ENCODE results near the gene ZFAND4.
"Not testable (repeated sequence)": the region's sequence is repeated elsewhere in the genome, so short reads cannot be mapped to it uniquely, and the experiment has no call there.

ZFAND4 gene

GRCh38 chr10:45710200-45710796 is 37.7 kb upstream of the ZFAND4 start:
- not testable (repeated sequence) for H3K4ac ChIP-seq (ENCODE audit: low read depth, low read length); H2BK15ac ChIP-seq (replicated peaks; ENCODE audit: low read depth); H2BK120ac ChIP-seq (ENCODE audit: low read depth, low read length); H3K4me2 ChIP-seq (ENCODE audit: low read length); H4K8ac ChIP-seq (ENCODE audit: low read depth, low read length); H3K4me1 ChIP-seq (ENCODE audit: control insufficient read depth, low read depth, low read length); DNase-seq; H3K18ac ChIP-seq (ENCODE audit: low read length); H2AK5ac ChIP-seq (ENCODE audit: low read length); H3K23ac ChIP-seq (ENCODE audit: low read length); H3K27ac ChIP-seq (ENCODE audit: low read depth, low read length); H2BK5ac ChIP-seq (ENCODE audit: low read length); H3K79me2 ChIP-seq (ENCODE audit: control insufficient read depth, insufficient read depth, low read length); H3K56ac ChIP-seq (ENCODE audit: low read length); H3K36me3 ChIP-seq (ENCODE audit: control insufficient read depth, insufficient read depth, low read length); H4K5ac ChIP-seq (ENCODE audit: low read length); H3K27me3 ChIP-seq (ENCODE audit: insufficient read depth, low read length, poor library complexity); H3K79me1 ChIP-seq (ENCODE audit: low read length); H3K9ac ChIP-seq (ENCODE audit: low read length); H3K4me3 ChIP-seq (ENCODE audit: low read length)
- no CpG with 5 or more reads among the region's 3 CpGs for WGBS (ENCODE audit: extremely low coverage, insufficient coverage, low lambda C conversion rate)

DNA sequence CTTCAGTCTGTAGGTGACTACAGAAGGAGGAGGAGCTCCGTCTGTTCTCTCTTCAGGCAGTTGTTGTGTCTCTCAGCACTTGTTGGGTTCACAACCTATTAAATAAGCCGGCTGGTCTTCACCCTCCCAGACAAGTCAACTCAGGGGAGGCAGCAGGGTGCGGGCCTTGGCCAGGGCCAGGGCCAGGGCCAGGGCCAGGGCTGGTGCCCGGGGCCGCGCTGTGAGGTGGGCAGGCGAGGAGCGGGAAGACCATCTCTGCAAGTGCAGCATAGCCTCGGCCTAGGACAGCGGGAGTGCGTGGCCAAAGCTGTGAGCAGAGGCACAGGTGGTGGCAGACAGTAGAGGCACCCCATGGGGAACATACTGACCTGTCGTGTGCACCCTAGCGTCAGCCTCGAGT is 5.9 kb upstream of the ZFAND4 start:
- H3K36me3 ChIP-seq (ENCODE audit: control insufficient read depth, insufficient read depth, low read length); H2BK120ac ChIP-seq (ENCODE audit: low read depth, low read length); H3K9ac ChIP-seq (ENCODE audit: low read length); H4K8ac ChIP-seq (ENCODE audit: low read depth, low read length); H3K56ac ChIP-seq (ENCODE audit: low read length); H3K4me3 ChIP-seq (ENCODE audit: low read length); H3K27me3 ChIP-seq (ENCODE audit: insufficient read depth, low read length, poor library complexity); H3K4me1 ChIP-seq (ENCODE audit: control insufficient read depth, low read depth, low read length); H3K79me1 ChIP-seq (ENCODE audit: low read length); H3K4me2 ChIP-seq (ENCODE audit: low read length); H3K18ac ChIP-seq (ENCODE audit: low read length); H2AK5ac ChIP-seq (ENCODE audit: low read length); H3K23ac ChIP-seq (ENCODE audit: low read length); H2BK15ac ChIP-seq (replicated peaks; ENCODE audit: low read depth); H3K79me2 ChIP-seq (ENCODE audit: control insufficient read depth, insufficient read depth, low read length); H4K5ac ChIP-seq (ENCODE audit: low read length); DNase-seq; H3K4ac ChIP-seq (ENCODE audit: low read depth, low read length); H2BK5ac ChIP-seq (ENCODE audit: low read length); H3K27ac ChIP-seq (ENCODE audit: low read depth, low read length): not testable (repeated sequence)
- no CpG with 5 or more reads among the region's 14 CpGs for WGBS (ENCODE audit: extremely low coverage, insufficient coverage, low lambda C conversion rate)

DNA sequence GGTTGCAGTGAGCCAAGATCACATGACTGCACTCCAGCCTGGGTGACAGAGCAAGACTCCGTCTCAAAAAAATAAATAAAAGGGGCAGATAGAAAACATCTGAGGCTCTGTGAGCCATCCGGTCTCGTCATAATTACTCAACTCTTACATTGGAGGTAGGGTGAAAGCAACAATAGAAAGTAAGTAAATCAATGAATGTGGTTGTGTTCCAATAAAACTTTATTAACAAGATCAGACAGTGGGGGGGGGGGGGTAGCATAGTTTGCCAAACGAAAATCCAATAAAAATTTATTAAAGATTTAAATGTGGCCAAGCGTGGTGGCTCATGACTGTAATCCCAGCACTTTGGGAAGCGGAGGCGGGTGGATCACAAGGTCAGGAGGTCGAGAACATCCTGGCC is 2.8 kb upstream of the ZFAND4 start:
- no peak overlapping the region for H3K4me3 ChIP-seq (ENCODE audit: low read length)
- WGBS (ENCODE audit: extremely low coverage, insufficient coverage, low lambda C conversion rate): no CpG with 5 or more reads among the region's 8 CpGs
- H2BK120ac ChIP-seq (ENCODE audit: low read depth, low read length): no peak overlapping the region
- no peak overlapping the region for H2BK5ac ChIP-seq (ENCODE audit: low read length)
- H3K4me2 ChIP-seq (ENCODE audit: low read length): no peak overlapping the region
- no peaks in the 10 kb centered on the region for H3K27me3 ChIP-seq (ENCODE audit: insufficient read depth, low read length, poor library complexity)
- no peak overlapping the region for H3K18ac ChIP-seq (ENCODE audit: low read length)
- H3K9ac ChIP-seq (ENCODE audit: low read length): no peak overlapping the region
- H3K36me3 ChIP-seq (ENCODE audit: control insufficient read depth, insufficient read depth, low read length): no peaks in the 10 kb centered on the region
- no peak overlapping the region for H3K23ac ChIP-seq (ENCODE audit: low read length)
- no peak overlapping the region for H3K56ac ChIP-seq (ENCODE audit: low read length)
- no peak overlapping the region for H3K4ac ChIP-seq (ENCODE audit: low read depth, low read length)
- no peak for DNase-seq
- no peaks in the 10 kb centered on the region for H3K79me2 ChIP-seq (ENCODE audit: control insufficient read depth, insufficient read depth, low read length)
- no peak overlapping the region for H3K27ac ChIP-seq (ENCODE audit: low read depth, low read length)
- no peak overlapping the region for H2BK15ac ChIP-seq (replicated peaks; ENCODE audit: low read depth)
- no peaks in the 10 kb centered on the region for H3K4me1 ChIP-seq (ENCODE audit: control insufficient read depth, low read depth, low read length)
- no peak overlapping the region for H2AK5ac ChIP-seq (ENCODE audit: low read length)
- H3K79me1 ChIP-seq (ENCODE audit: low read length): no peaks in the 10 kb centered on the region
- H4K8ac ChIP-seq (ENCODE audit: low read depth, low read length): no peak overlapping the region
- no peak overlapping the region for H4K5ac ChIP-seq (ENCODE audit: low read length)

- no CpG with 5 or more reads among the region's 19 CpGs for WGBS (ENCODE audit: extremely low coverage, insufficient coverage, low lambda C conversion rate)
- no peaks in the 10 kb centered on the region for H3K36me3 ChIP-seq (ENCODE audit: control insufficient read depth, insufficient read depth, low read length)
- peak overlapping the region; percentile 28 for H3K4me2 ChIP-seq (ENCODE audit: low read length)
- no peak overlapping the region for H2BK5ac ChIP-seq (ENCODE audit: low read length)
- peak overlapping the region; percentile 34 for H3K18ac ChIP-seq (ENCODE audit: low read length)
- H3K23ac ChIP-seq (ENCODE audit: low read length): no peak overlapping the region
- peak overlapping the region; percentile 17 for H4K5ac ChIP-seq (ENCODE audit: low read length)
- H3K9ac ChIP-seq (ENCODE audit: low read length): peak overlapping the region; percentile 38
- H3K4ac ChIP-seq (ENCODE audit: low read depth, low read length): no peak overlapping the region
- no peak overlapping the region for H3K4me3 ChIP-seq (ENCODE audit: low read length)
- DNase-seq: no peak
- H2BK120ac ChIP-seq (ENCODE audit: low read depth, low read length): no peak overlapping the region
- H2BK15ac ChIP-seq (replicated peaks; ENCODE audit: low read depth): no peak overlapping the region
- H2AK5ac ChIP-seq (ENCODE audit: low read length): no peak overlapping the region
- peak overlapping the region; percentile 53 for H3K27ac ChIP-seq (ENCODE audit: low read depth, low read length)
- H3K79me2 ChIP-seq (ENCODE audit: control insufficient read depth, insufficient read depth, low read length): no peaks in the 10 kb centered on the region
- H4K8ac ChIP-seq (ENCODE audit: low read depth, low read length): no peak overlapping the region
- no peaks in the 10 kb centered on the region for H3K4me1 ChIP-seq (ENCODE audit: control insufficient read depth, low read depth, low read length)
- no peaks in the 10 kb centered on the region for H3K79me1 ChIP-seq (ENCODE audit: low read length)
- no peaks in the 10 kb centered on the region for H3K27me3 ChIP-seq (ENCODE audit: insufficient read depth, low read length, poor library complexity)
- peak overlapping the region; percentile 85 for H3K56ac ChIP-seq (ENCODE audit: low read length)
These were observed 589 bp upstream of the ZFAND4 start for GRCh38 chr10:45673074-45673648.

DNA sequence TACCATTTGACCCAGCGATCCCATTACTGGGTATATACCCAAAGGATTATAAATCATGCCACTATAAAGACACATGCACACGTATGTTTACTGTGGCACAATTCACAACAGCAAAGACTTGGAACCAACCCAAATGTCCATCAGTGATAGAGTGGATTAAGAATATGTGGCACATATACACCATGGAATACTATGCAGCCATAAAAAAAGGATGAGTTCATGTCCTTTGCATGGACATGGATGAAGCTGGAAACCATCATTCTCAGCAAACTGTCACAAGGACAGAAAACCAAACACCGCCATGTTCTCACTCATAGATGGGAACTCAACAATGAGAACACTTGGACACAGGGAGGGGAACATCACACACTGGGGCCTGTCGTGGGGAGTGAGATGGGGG is 1.3 kb downstream of the ZFAND4 start:
- H2BK15ac ChIP-seq (replicated peaks; ENCODE audit: low read depth); H2AK5ac ChIP-seq (ENCODE audit: low read length); H3K4me3 ChIP-seq (ENCODE audit: low read length); H3K4ac ChIP-seq (ENCODE audit: low read depth, low read length); H3K27me3 ChIP-seq (ENCODE audit: insufficient read depth, low read length, poor library complexity); H3K79me2 ChIP-seq (ENCODE audit: control insufficient read depth, insufficient read depth, low read length); H3K36me3 ChIP-seq (ENCODE audit: control insufficient read depth, insufficient read depth, low read length); DNase-seq; H2BK120ac ChIP-seq (ENCODE audit: low read depth, low read length); H3K4me2 ChIP-seq (ENCODE audit: low read length); H3K27ac ChIP-seq (ENCODE audit: low read depth, low read length); H4K8ac ChIP-seq (ENCODE audit: low read depth, low read length); H3K9ac ChIP-seq (ENCODE audit: low read length); H3K23ac ChIP-seq (ENCODE audit: low read length); H3K18ac ChIP-seq (ENCODE audit: low read length); H4K5ac ChIP-seq (ENCODE audit: low read length); H2BK5ac ChIP-seq (ENCODE audit: low read length); H3K4me1 ChIP-seq (ENCODE audit: control insufficient read depth, low read depth, low read length); H3K56ac ChIP-seq (ENCODE audit: low read length); H3K79me1 ChIP-seq (ENCODE audit: low read length): not testable (repeated sequence)
- WGBS (ENCODE audit: extremely low coverage, insufficient coverage, low lambda C conversion rate): no CpG with 5 or more reads among the region's 4 CpGs

GRCh38 chr10:45669897-45670296 is 2.7 kb downstream of the ZFAND4 start:
- not testable (repeated sequence) for H3K4me2 ChIP-seq (ENCODE audit: low read length); H3K27me3 ChIP-seq (ENCODE audit: insufficient read depth, low read length, poor library complexity); H4K8ac ChIP-seq (ENCODE audit: low read depth, low read length); H2BK5ac ChIP-seq (ENCODE audit: low read length); H3K18ac ChIP-seq (ENCODE audit: low read length); H2BK120ac ChIP-seq (ENCODE audit: low read depth, low read length); H3K23ac ChIP-seq (ENCODE audit: low read length); H3K4ac ChIP-seq (ENCODE audit: low read depth, low read length); H2BK15ac ChIP-seq (replicated peaks; ENCODE audit: low read depth); H3K27ac ChIP-seq (ENCODE audit: low read depth, low read length); H3K4me1 ChIP-seq (ENCODE audit: control insufficient read depth, low read depth, low read length); DNase-seq; H3K9ac ChIP-seq (ENCODE audit: low read length); H3K56ac ChIP-seq (ENCODE audit: low read length); H3K79me2 ChIP-seq (ENCODE audit: control insufficient read depth, insufficient read depth, low read length); H3K4me3 ChIP-seq (ENCODE audit: low read length); H4K5ac ChIP-seq (ENCODE audit: low read length); H3K36me3 ChIP-seq (ENCODE audit: control insufficient read depth, insufficient read depth, low read length); H3K79me1 ChIP-seq (ENCODE audit: low read length); H2AK5ac ChIP-seq (ENCODE audit: low read length)
- no CpG with 5 or more reads among the region's 3 CpGs for WGBS (ENCODE audit: extremely low coverage, insufficient coverage, low lambda C conversion rate)

All from mesendoderm (in vitro differentiated cells).